Erythroblast (primary cell): ENCODE data around the gene RIIAD1.

Experiments used
- GATA1 ChIP-seq: IDR thresholded peaks from 2 replicates; pipeline ENCODE4 v1.6.1; 2011; ENCODE audit warnings: low read depth, mild to moderate bottlenecking, control low read depth, low read length, moderate library complexity
- POLR2A ChIP-seq: IDR thresholded peaks from 2 replicates; pipeline ENCODE4 v1.6.1; 2011; ENCODE audit warnings: mild to moderate bottlenecking, low read length

DNA sequence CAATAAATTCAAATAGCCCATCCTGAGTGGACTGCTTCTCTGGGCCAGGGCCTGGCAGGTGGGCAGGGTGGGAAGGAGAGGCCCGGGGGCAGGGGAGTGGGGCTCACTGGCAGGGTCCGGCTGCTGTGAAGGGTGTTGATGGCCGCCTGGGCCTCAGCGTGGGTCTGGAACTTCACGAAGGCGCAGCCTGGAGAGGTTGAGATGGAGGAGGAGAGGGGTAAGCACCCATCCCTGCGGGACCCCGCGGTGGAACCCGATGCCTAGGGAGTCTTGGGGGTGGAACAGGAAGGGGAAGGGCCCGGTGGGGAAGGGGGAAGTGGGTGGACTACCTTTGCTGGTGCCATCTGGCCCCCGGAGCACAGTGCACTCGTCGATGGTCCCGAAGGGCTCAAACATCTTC lies 12.4 kb upstream of the RIIAD1 start:
- TF ChIP-seq POLR2A = no peak
- TF ChIP-seq GATA1 = no peak
